ENCODE measurements around the gene DPH3.
A peak's percentile ranks its signal among the peaks of the same experiment; 100 is the strongest.
"Not testable (repeated sequence)": the region's sequence is repeated elsewhere in the genome, so short reads cannot be mapped to it uniquely, and the experiment has no call there.

The DPH3 gene

GRCh38 chr3:16264708-16265454, at the start of gene DPH3, which contains the start of gene OXNAD1:
TSS of gene DPH3 (minus strand) at chr3:16264943. CDS start at chr3:16264876, 67 bp downstream.
TSS of gene OXNAD1 (plus strand) at chr3:16265212. CDS start at chr3:16270953, 5,741 bp downstream.
- Histone ChIP-seq H3K27ac (ENCODE audit: low read depth, low read length) (peak within 1 kb of the TSS; percentile 84), H3K9me3 (ENCODE audit: low read length) (no peaks in the 10 kb centered on the region), H3K4me1 (ENCODE audit: insufficient read depth, low read length) (peaks cover 28% of the 10 kb centered on the region), H3K9ac (ENCODE audit: low read length) (peak within 1 kb of the TSS; percentile 98), H3K4me3 (ENCODE audit: low read depth in 1 of 2, low read length in 2 of 2) (peak within 1 kb of the TSS; percentile 88 to 98), H3K36me3 (ENCODE audit: insufficient read depth, low read length) (peaks cover 9% of the 10 kb centered on the region), H3K27me3 (ENCODE audit: control insufficient read depth in 1 of 2, insufficient read depth in 2 of 2, low read length in 2 of 2) (no peaks in the 10 kb centered on the region)

DNA sequence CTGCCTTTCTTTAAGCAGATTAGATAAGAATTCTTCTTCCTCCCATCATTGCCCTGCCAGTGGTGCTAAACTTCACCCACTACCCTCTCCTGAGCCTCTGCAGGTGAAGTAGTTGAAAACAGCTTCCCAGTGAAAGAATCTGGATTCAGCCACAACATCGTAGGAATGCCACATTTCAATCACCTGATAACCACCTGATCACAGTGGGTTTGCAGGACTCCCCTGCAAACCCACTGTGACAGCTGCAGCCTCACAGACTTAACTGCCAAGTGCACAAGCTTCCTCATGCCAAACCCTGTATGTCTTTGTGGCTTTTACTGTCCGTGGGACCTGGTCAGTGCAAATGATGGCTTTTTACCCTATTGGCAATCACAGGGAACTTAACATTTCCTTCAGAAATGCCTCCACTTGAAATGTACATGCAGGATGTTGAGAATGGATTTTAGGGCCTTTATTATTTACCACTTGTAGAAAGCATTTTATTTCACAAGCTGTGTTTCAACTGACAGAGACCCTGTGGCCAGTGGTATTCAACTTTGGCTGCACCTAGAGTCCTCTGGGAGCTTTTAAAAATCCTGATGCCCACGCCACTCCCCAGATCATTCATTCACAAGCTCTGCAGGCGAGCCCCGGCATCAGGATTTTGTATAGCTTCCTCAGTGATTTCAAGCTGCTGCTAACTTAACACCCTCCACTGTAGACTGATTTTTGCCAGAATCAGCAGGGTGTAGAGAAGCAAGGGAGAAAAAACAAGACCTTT, 49.3 kb upstream of the DPH3 start:
- Histone ChIP-seq H3K36me3 (ENCODE audit: insufficient read depth, low read length) (no peaks in the 10 kb centered on the region), H3K4me1 (ENCODE audit: insufficient read depth, low read length) (no peaks in the 10 kb centered on the region), H3K9me3 (ENCODE audit: low read length) (no peaks in the 10 kb centered on the region), H3K4me3 (ENCODE audit: low read depth in 1 of 2, low read length in 2 of 2) (no peak overlapping the region), H3K9ac (ENCODE audit: low read length) (no peak overlapping the region), H3K27me3 (ENCODE audit: control insufficient read depth in 1 of 2, insufficient read depth in 2 of 2, low read length in 2 of 2) (no peaks in the 10 kb centered on the region), H3K27ac (ENCODE audit: low read depth, low read length) (no peak overlapping the region)

- Histone ChIP-seq H3K9ac (ENCODE audit: low read length) (no peak overlapping the region), H3K4me1 (ENCODE audit: insufficient read depth, low read length) (no peaks in the 10 kb centered on the region), H3K27ac (ENCODE audit: low read depth, low read length) (no peak overlapping the region), H3K4me3 (ENCODE audit: low read depth in 1 of 2, low read length in 2 of 2) (no peak overlapping the region), H3K27me3 (ENCODE audit: control insufficient read depth in 1 of 2, insufficient read depth in 2 of 2, low read length in 2 of 2) (no peaks in the 10 kb centered on the region), H3K9me3 (ENCODE audit: low read length) (no peaks in the 10 kb centered on the region), H3K36me3 (ENCODE audit: insufficient read depth, low read length) (no peaks in the 10 kb centered on the region)
These were observed 47.3 kb upstream of the DPH3 start for GRCh38 chr3:16311960-16312451.

GRCh38 chr3:16310486-16310885, 45.7 kb upstream of the DPH3 start:
- not testable (repeated sequence) for H3K4me3 ChIP-seq (ENCODE audit: low read depth in 1 of 2, low read length in 2 of 2); H3K9ac ChIP-seq (ENCODE audit: low read length); H3K27me3 ChIP-seq (ENCODE audit: control insufficient read depth in 1 of 2, insufficient read depth in 2 of 2, low read length in 2 of 2); H3K9me3 ChIP-seq (ENCODE audit: low read length); H3K4me1 ChIP-seq (ENCODE audit: insufficient read depth, low read length); H3K27ac ChIP-seq (ENCODE audit: low read depth, low read length); H3K36me3 ChIP-seq (ENCODE audit: insufficient read depth, low read length)

GRCh38 chr3:16309558-16309957, 44.8 kb upstream of the DPH3 start:
- Histone ChIP-seq H3K4me1 (ENCODE audit: insufficient read depth, low read length) (no peaks in the 10 kb centered on the region), H3K36me3 (ENCODE audit: insufficient read depth, low read length) (peaks cover 3% of the 10 kb centered on the region), H3K9me3 (ENCODE audit: low read length) (no peaks in the 10 kb centered on the region), H3K9ac (ENCODE audit: low read length) (no peak overlapping the region), H3K27ac (ENCODE audit: low read depth, low read length) (no peak overlapping the region), H3K4me3 (ENCODE audit: low read depth in 1 of 2, low read length in 2 of 2) (no peak overlapping the region), H3K27me3 (ENCODE audit: control insufficient read depth in 1 of 2, insufficient read depth in 2 of 2, low read length in 2 of 2) (no peaks in the 10 kb centered on the region)

GRCh38 chr3:16308727-16309126, 44.0 kb upstream of the DPH3 start:
- Histone ChIP-seq H3K4me1 (ENCODE audit: insufficient read depth, low read length) (no peaks in the 10 kb centered on the region), H3K9me3 (ENCODE audit: low read length) (no peaks in the 10 kb centered on the region), H3K36me3 (ENCODE audit: insufficient read depth, low read length) (peaks cover 3% of the 10 kb centered on the region), H3K27ac (ENCODE audit: low read depth, low read length) (no peak overlapping the region), H3K4me3 (ENCODE audit: low read depth in 1 of 2, low read length in 2 of 2) (no peak overlapping the region), H3K27me3 (ENCODE audit: control insufficient read depth in 1 of 2, insufficient read depth in 2 of 2, low read length in 2 of 2) (no peaks in the 10 kb centered on the region), H3K9ac (ENCODE audit: low read length) (no peak overlapping the region)

- Histone ChIP-seq H3K27me3 (ENCODE audit: control insufficient read depth in 1 of 2, insufficient read depth in 2 of 2, low read length in 2 of 2) (no peaks in the 10 kb centered on the region), H3K27ac (ENCODE audit: low read depth, low read length) (no peak overlapping the region), H3K9ac (ENCODE audit: low read length) (no peak overlapping the region), H3K9me3 (ENCODE audit: low read length) (no peaks in the 10 kb centered on the region), H3K4me1 (ENCODE audit: insufficient read depth, low read length) (no peaks in the 10 kb centered on the region), H3K36me3 (ENCODE audit: insufficient read depth, low read length) (peaks cover 3% of the 10 kb centered on the region), H3K4me3 (ENCODE audit: low read depth in 1 of 2, low read length in 2 of 2) (no peak overlapping the region)
These were observed 43.2 kb upstream of the DPH3 start for GRCh38 chr3:16307832-16308531.

- Histone ChIP-seq H3K4me3 (ENCODE audit: low read depth in 1 of 2, low read length in 2 of 2) (no peak overlapping the region), H3K9me3 (ENCODE audit: low read length) (no peaks in the 10 kb centered on the region), H3K4me1 (ENCODE audit: insufficient read depth, low read length) (no peaks in the 10 kb centered on the region), H3K36me3 (ENCODE audit: insufficient read depth, low read length) (peaks cover 15% of the 10 kb centered on the region), H3K27ac (ENCODE audit: low read depth, low read length) (no peak overlapping the region), H3K9ac (ENCODE audit: low read length) (no peak overlapping the region), H3K27me3 (ENCODE audit: control insufficient read depth in 1 of 2, insufficient read depth in 2 of 2, low read length in 2 of 2) (no peaks in the 10 kb centered on the region)
These were observed 40.4 kb upstream of the DPH3 start for GRCh38 chr3:16305111-16305541.

DNA sequence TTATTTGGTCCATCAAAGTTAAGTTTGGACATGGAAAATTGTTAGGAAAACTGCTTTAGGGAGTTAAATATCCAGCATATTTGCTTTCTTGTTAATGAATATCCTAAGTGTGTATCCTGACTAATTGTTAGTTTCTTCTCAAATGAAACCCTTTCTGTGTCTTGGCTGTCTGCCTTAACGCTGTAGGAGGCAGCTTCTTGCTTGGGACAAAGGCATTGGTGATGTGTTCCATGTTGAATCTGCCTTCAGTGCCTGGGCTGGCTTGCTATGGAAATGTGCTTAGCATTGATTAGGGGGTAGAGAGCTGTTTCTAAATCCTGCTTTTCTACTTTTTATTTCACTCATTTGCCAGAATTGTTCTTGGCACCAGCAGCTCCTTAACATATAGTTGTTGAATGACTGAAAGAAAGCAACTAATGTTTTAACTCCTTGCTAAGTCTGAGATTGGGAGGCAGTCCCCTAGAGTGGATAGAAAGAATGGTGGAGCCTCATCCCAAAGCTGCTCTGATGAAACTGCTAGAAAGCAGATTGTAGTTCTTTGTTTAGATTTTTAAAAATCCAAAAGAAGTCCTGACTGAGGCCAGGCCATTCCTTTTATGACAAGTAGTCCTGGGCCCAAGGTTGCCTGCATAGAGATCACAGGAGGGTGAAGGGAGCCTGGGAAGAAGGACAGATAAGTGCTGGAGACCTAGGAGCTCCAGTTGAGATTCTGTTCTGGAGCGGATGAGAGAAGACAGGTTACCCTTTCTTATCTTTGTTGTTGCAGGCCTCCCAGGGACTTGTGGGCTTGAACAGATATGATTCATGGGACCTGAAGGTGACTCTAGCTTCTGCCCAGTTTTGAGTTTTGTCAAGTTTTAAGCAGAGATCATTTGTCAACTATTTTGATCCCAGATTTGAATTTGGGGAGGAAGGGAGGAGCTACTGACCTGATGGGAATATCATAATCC, 39.6 kb upstream of the DPH3 start:
- H3K9ac ChIP-seq (ENCODE audit: low read length): no peak overlapping the region
- no peak overlapping the region for H3K27ac ChIP-seq (ENCODE audit: low read depth, low read length)
- no peaks in the 10 kb centered on the region for H3K9me3 ChIP-seq (ENCODE audit: low read length)
- H3K27me3 ChIP-seq (ENCODE audit: control insufficient read depth in 1 of 2, insufficient read depth in 2 of 2, low read length in 2 of 2): no peaks in the 10 kb centered on the region
- no peak overlapping the region for H3K4me3 ChIP-seq (ENCODE audit: low read depth in 1 of 2, low read length in 2 of 2)
- peaks cover 15% of the 10 kb centered on the region for H3K36me3 ChIP-seq (ENCODE audit: insufficient read depth, low read length)
- no peaks in the 10 kb centered on the region for H3K4me1 ChIP-seq (ENCODE audit: insufficient read depth, low read length)

GRCh38 chr3:16303037-16303575, 38.4 kb upstream of the DPH3 start:
- Histone ChIP-seq H3K27me3 (ENCODE audit: control insufficient read depth in 1 of 2, insufficient read depth in 2 of 2, low read length in 2 of 2) (no peaks in the 10 kb centered on the region), H3K27ac (ENCODE audit: low read depth, low read length) (no peak overlapping the region), H3K36me3 (ENCODE audit: insufficient read depth, low read length) (peaks cover 15% of the 10 kb centered on the region), H3K9ac (ENCODE audit: low read length) (no peak overlapping the region), H3K4me1 (ENCODE audit: insufficient read depth, low read length) (peaks cover 8% of the 10 kb centered on the region), H3K4me3 (ENCODE audit: low read depth in 1 of 2, low read length in 2 of 2) (no peak overlapping the region), H3K9me3 (ENCODE audit: low read length) (no peaks in the 10 kb centered on the region)

All from muscle layer of colon (tissue), 2 donors.